HFFc6 (cell line): ENCODE data around the gene ITGB6. TPM values are rescaled to one million over a fixed set of nuclear protein-coding genes. Genes with fewer than 3 reads are reported as not detected.

Experiments
- DNase-seq: peaks from one replicate; pipeline ENCODE4 v3.0.0-alpha.2; 2018
- H3K27ac Mint-ChIP-seq: 2 replicates; pipeline ENCODE4 v1.8.0; 2020; ENCODE audit warnings: mild to moderate bottlenecking, mixed read lengths
- H3K27me3 Mint-ChIP-seq: 2 replicates; pipeline ENCODE4 v1.8.0; 2021; ENCODE audit warnings: mild to moderate bottlenecking, moderate library complexity, mixed read lengths; ENCODE audit not compliant: insufficient read depth
- H3K36me3 Mint-ChIP-seq: 2 replicates; pipeline ENCODE4 v1.8.0; 2021; ENCODE audit warnings: low read depth, mixed read lengths
- H3K4me1 Mint-ChIP-seq: 2 replicates; pipeline ENCODE4 v1.8.0; 2020; ENCODE audit warnings: low read depth, mixed read lengths
- H3K4me3 Mint-ChIP-seq: 2 replicates; pipeline ENCODE4 v1.8.0; 2020; ENCODE audit warnings: mild to moderate bottlenecking, moderate library complexity, mixed read lengths
- H3K9me3 Mint-ChIP-seq: 2 replicates; pipeline ENCODE4 v1.8.0; 2020; ENCODE audit warnings: mild to moderate bottlenecking, mixed read lengths
- long read RNA-seq: library from polyadenylated mRNA; unstranded; transcript quantifications from one replicate; pipeline ENCODE4 v2.0.0, GENCODE V29; 2019
- total RNA-seq, 6 experiments: library from RNA; stranded (reverse); fragmentation: NEBNext Ultra II Directional; extraction: Animal tissue kit (Norgen Biotek cat#: 25700); gene quantifications; 2 replicates in 1 of 6; 3 replicates in 5 of 6; pipeline ENCODE4 v1.2.3, GENCODE V29; 2021
- TF ChIP-seq, protein P1 (sequence below): fragments of 200-600 bp; sonication (generic); IDR thresholded peaks from 2 replicates; pipeline ENCODE4 v1.5.0; 2021; ENCODE audit warnings: antibody characterized with exemption, mild to moderate bottlenecking

The ITGB6 gene, protein sequence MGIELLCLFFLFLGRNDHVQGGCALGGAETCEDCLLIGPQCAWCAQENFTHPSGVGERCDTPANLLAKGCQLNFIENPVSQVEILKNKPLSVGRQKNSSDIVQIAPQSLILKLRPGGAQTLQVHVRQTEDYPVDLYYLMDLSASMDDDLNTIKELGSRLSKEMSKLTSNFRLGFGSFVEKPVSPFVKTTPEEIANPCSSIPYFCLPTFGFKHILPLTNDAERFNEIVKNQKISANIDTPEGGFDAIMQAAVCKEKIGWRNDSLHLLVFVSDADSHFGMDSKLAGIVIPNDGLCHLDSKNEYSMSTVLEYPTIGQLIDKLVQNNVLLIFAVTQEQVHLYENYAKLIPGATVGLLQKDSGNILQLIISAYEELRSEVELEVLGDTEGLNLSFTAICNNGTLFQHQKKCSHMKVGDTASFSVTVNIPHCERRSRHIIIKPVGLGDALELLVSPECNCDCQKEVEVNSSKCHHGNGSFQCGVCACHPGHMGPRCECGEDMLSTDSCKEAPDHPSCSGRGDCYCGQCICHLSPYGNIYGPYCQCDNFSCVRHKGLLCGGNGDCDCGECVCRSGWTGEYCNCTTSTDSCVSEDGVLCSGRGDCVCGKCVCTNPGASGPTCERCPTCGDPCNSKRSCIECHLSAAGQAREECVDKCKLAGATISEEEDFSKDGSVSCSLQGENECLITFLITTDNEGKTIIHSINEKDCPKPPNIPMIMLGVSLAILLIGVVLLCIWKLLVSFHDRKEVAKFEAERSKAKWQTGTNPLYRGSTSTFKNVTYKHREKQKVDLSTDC
- total RNA-seq, result under 1 TPM in 2 of 6 experiments, not detected in 4; 0.33 TPM
- long read RNA-seq, result 0 reads

DNA sequence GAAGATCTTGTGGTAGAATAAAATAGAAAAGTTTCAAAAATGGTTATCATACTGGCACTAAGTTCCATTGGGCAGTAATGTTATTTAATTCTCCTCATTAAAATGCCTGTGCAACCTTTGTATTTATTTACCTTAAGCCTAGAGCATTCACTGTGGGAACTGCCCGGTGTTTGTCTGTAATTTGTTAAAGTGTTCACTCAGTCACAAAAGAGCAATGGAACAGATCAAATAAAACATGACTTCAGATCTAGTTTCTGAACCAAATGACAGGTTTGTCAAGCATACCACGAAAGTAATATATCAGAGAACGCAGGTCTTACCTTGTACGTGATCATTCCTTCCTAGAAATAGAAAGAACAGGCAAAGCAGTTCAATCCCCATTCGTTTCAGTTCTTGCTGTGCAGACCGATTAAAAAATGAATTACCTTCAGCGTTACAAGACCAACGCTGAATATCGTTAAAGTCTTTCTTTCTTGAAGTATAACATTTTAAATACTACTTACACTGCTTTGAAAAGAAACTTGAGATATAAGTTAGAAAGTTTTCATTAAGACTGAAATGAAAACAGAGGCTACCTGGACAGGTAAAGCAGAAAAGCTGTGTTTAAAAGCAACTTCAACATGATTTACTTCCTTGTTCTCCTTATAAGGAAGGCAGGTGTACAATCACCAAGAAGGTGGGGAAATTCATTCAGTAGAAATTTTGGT, at the start of gene ITGB6:
ITGB6 (minus strand) TSS at position 590 of the 707 bp plus-strand sequence; CDS start at position 381, 209 bp downstream.
- no peak for DNase-seq
- TF ChIP-seq, protein P1, sequence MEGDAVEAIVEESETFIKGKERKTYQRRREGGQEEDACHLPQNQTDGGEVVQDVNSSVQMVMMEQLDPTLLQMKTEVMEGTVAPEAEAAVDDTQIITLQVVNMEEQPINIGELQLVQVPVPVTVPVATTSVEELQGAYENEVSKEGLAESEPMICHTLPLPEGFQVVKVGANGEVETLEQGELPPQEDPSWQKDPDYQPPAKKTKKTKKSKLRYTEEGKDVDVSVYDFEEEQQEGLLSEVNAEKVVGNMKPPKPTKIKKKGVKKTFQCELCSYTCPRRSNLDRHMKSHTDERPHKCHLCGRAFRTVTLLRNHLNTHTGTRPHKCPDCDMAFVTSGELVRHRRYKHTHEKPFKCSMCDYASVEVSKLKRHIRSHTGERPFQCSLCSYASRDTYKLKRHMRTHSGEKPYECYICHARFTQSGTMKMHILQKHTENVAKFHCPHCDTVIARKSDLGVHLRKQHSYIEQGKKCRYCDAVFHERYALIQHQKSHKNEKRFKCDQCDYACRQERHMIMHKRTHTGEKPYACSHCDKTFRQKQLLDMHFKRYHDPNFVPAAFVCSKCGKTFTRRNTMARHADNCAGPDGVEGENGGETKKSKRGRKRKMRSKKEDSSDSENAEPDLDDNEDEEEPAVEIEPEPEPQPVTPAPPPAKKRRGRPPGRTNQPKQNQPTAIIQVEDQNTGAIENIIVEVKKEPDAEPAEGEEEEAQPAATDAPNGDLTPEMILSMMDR, result no peak
- Mint-ChIP-seq H3K27ac (no peak within 1 kb of the TSS), H3K4me1 (peaks cover 28% of the 10 kb centered on the region), H3K9me3 (no peaks in the 10 kb centered on the region), H3K36me3 (no peaks in the 10 kb centered on the region), H3K4me3 (no peak within 1 kb of the TSS), H3K27me3 (no peaks in the 10 kb centered on the region)

DNA sequence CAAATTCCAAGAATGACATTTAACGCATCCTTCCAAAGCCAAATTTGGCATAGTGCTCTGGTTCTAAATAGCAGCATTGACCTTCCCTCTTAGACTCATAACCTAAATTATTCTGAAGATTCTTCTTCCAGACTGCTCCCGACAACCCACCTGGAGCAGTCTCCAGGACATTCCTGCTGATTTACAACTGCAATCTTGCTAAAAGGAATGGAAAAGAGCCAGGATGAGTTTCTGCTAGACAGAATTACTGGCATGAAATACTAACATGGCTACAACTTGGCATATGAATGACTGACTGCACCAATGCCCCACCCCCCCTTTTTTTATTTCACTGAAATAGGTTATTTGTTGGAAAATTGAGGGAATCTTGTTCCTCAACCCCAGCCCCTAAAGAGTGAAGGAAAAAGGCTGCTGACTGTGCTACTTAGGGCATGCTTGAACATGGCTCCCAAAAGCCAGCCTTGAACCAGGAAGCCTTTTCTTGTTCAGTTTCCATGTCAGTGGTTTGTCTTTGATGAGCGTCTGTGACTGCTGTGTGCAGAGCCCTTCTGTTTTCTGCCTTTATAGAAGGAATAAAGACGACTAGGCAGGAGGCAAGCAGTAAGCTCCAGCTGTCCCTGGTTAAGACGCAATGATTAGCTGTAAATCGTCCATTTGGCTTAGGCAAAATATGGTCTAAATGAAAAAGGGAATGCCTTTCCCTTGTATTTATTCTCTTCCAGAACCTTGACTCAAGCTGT, 47.4 kb upstream of the ITGB6 start:
- Mint-ChIP-seq H3K36me3 (no peaks in the 10 kb centered on the region), H3K4me3 (no peak overlapping the region), H3K9me3 (no peaks in the 10 kb centered on the region), H3K27me3 (no peaks in the 10 kb centered on the region), H3K27ac (no peak overlapping the region), H3K4me1 (peaks cover 28% of the 10 kb centered on the region)
- TF ChIP-seq, protein P1, result no peak
- no peak for DNase-seq

DNA sequence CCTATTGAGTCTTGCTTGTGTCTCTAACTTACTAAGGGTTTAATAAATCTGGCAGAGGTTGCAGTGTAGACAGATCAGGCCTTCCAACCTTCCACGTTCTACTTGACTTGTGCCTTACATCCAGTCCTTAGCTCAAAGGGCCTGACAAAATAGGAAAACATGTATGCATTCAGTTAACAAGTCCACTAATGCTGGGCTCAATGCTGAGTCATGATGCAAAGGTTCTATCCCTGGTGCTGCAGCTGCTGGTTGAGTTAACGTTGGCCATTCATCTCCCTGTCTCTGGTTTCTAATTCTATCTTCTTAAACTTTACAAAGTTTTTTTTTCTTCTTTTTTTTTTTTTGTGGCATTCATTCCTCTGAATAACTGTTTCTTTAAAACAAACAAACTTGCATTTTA, 46.3 kb upstream of the ITGB6 start:
- TF ChIP-seq, protein P1, result no peak
- no peaks in the 10 kb centered on the region for H3K36me3 Mint-ChIP-seq

DNA sequence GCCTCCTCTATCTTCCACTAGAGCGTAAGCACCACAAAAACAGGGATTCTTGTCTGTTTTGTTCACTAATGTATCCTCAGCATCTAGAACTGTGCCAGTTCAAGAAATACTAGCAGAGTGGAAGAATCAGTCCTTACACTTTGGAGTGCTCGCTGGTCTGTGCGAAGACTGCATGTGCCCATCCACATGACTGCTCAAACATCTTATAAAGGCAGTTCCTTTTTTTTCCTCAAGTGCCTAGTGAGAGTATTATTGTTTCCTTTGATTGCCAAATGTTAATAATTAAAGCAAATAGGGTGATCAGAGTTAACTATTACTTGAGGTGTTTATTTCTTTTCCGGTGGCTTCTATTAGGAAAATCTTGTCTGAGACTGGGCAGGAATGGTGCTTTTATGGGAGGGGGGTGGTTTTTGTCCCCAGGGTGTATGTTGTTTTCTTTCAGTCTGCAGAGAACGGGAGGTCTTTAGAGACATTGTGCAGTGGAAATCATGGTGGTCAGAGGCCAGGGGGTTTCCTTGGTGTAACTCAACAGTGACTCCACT, 45.6 kb upstream of the ITGB6 start:
- Mint-ChIP-seq H3K27ac (no peak overlapping the region), H3K36me3 (no peaks in the 10 kb centered on the region), H3K9me3 (no peaks in the 10 kb centered on the region), H3K4me1 (peaks cover 35% of the 10 kb centered on the region), H3K4me3 (no peak overlapping the region), H3K27me3 (no peaks in the 10 kb centered on the region)
- TF ChIP-seq, protein P1, result no peak
- no peak for DNase-seq

More for the DNA sequence above, 46.3 kb upstream of the ITGB6 start:
- Mint-ChIP-seq H3K27ac (no peak overlapping the region), H3K9me3 (no peaks in the 10 kb centered on the region), H3K4me1 (peaks cover 31% of the 10 kb centered on the region), H3K4me3 (no peak overlapping the region), H3K27me3 (no peaks in the 10 kb centered on the region)
- no peak for DNase-seq
